A673 (cell line): Measurements from ENCODE around the gene APOBEC2.

ENCODE experiments used
- CTCF ChIP-seq: fragments of 300-800, 200-600 bp; sonication (generic); conservative IDR thresholded peaks from 2 replicates; pipeline ENCODE4 v1.5.1; 2017; ENCODE audit warnings: low read depth, mild to moderate bottlenecking, antibody characterized with exemption, low read length, moderate library complexity, mixed read lengths
- EZH2 ChIP-seq: fragments of 200-600 bp; sonication (generic); IDR thresholded peaks from 2 replicates; pipeline ENCODE4 v1.6.1; 2017; ENCODE audit warnings: borderline replicate concordance, low read depth, mild to moderate bottlenecking, mixed read lengths, antibody characterized with exemption, low read length; ENCODE audit not compliant: poor library complexity, severe bottlenecking

- no peak for TF ChIP-seq EZH2
- TF ChIP-seq CTCF, result no peak
These were observed 39.4 kb upstream of the APOBEC2 start for GRCh38 chr6:41013466-41014153.
